Measurements from ENCODE around the gene LYPD5.
A peak's percentile ranks its signal among the peaks of the same experiment; 100 is the strongest.
"Not testable (repeated sequence)": the region's sequence is repeated elsewhere in the genome, so short reads cannot be mapped to it uniquely, and the experiment has no call there.

LYPD5 gene

GRCh38 chr19:43806401-43806800 lies 4.2 kb upstream of the LYPD5 start:
- not testable (repeated sequence) for DNase-seq (ENCODE audit: low spot score)

GRCh38 chr19:43804432-43804831 lies 2.2 kb upstream of the LYPD5 start:
- DNase-seq (ENCODE audit: low spot score) = no peak

GRCh38 chr19:43799502-43800142 lies 2.6 kb downstream of the LYPD5 start:
- DNase-seq (ENCODE audit: low spot score) = peak; percentile 22

- DNase-seq (ENCODE audit: low spot score) = peak; percentile 64
Measured at GRCh38 chr19:43798546-43799409, 3.5 kb downstream of the LYPD5 start.

- no peak for DNase-seq (ENCODE audit: low spot score)
Measured at GRCh38 chr19:43798026-43798545, 4.2 kb downstream of the LYPD5 start.

- DNase-seq (ENCODE audit: low spot score) = no peak
Measured at GRCh38 chr19:43797556-43797955, 4.7 kb downstream of the LYPD5 start.

GRCh38 chr19:43797118-43797517 lies 5.1 kb downstream of the LYPD5 start:
- DNase-seq (ENCODE audit: low spot score) = no peak

- DNase-seq (ENCODE audit: low spot score) = no peak
Measured at GRCh38 chr19:43790587-43790986, 11.7 kb downstream of the LYPD5 start.

GRCh38 chr19:43789029-43789428 lies 13.2 kb downstream of the LYPD5 start:
- peak; percentile 55 for DNase-seq (ENCODE audit: low spot score)

- DNase-seq (ENCODE audit: low spot score) = no peak
Measured at GRCh38 chr19:43786665-43787064, 15.6 kb downstream of the LYPD5 start.

GRCh38 chr19:43784981-43785808 lies 17.1 kb downstream of the LYPD5 start:
- peak; percentile 91 for DNase-seq (ENCODE audit: low spot score)

GRCh38 chr19:43784241-43784980 lies 17.8 kb downstream of the LYPD5 start:
- peak; percentile 85 for DNase-seq (ENCODE audit: low spot score)

- DNase-seq (ENCODE audit: low spot score) = no peak
Measured at GRCh38 chr19:43783636-43784035, 18.6 kb downstream of the LYPD5 start.

- DNase-seq (ENCODE audit: low spot score) = no peak
Measured at GRCh38 chr19:43782689-43783231, 19.5 kb downstream of the LYPD5 start.

- DNase-seq (ENCODE audit: low spot score) = no peak
Measured at GRCh38 chr19:43782311-43782660, 20.0 kb downstream of the LYPD5 start.

- DNase-seq (ENCODE audit: low spot score) = peak; percentile 58
Measured at GRCh38 chr19:43781630-43782310, 20.5 kb downstream of the LYPD5 start.

GRCh38 chr19:43780706-43781525 lies 21.3 kb downstream of the LYPD5 start, which contains the start of gene KCNN4:
Gene KCNN4, minus strand, starts transcription at chr19:43780973. Its CDS starts 112 bp downstream, at chr19:43780861.
- DNase-seq (ENCODE audit: low spot score) = peak; percentile 94

GRCh38 chr19:43779820-43780219 lies 22.4 kb downstream of the LYPD5 start:
- peak; percentile 51 for DNase-seq (ENCODE audit: low spot score)

- DNase-seq (ENCODE audit: low spot score) = no peak
Measured at GRCh38 chr19:43779147-43779819, 23.0 kb downstream of the LYPD5 start.
